Prostate gland (tissue), 2 donors: Measurements from ENCODE around the gene ACSF3. TPM values are rescaled to one million over a fixed set of nuclear protein-coding genes. Genes with fewer than 3 reads are reported as not detected.

Experiments used
- DNase-seq: peaks from one replicate; pipeline ENCODE4 v3.0.0-alpha.2; 2019; ENCODE audit warnings: low spot score
- H3K27ac ChIP-seq, 2 donors: fragments of 200-600 bp; sonication (generic); 2 replicates each; pipeline ENCODE4 v1.5.1; 2017 to 2019
- H3K27me3 ChIP-seq: fragments of 200-600 bp; sonication (generic); replicated peaks from 2 replicates; pipeline ENCODE4 v1.5.1; 2019; ENCODE audit not compliant: insufficient read depth
- H3K36me3 ChIP-seq, 2 donors: fragments of 200-600 bp; sonication (generic); 1 replicate in 1 of 2; 2 replicates in 1 of 2; pipeline versions ENCODE4 v1.5.1 to v1.8.1; 2017 to 2019
- H3K4me1 ChIP-seq: fragments of 200-600 bp; sonication (generic); replicated peaks from 2 replicates; pipeline ENCODE4 v1.5.1; 2019
- H3K4me3 ChIP-seq, 2 donors: fragments of 200-600 bp; sonication (generic); 2 replicates each; pipeline ENCODE4 v1.5.1; 2017 to 2019
- H3K9me3 ChIP-seq: fragments of 200-600 bp; sonication (generic); 2 replicates; pipeline ENCODE4 v1.5.1; 2017
- POLR2A ChIP-seq: fragments of 450-650 bp; IDR thresholded peaks from one replicate; pipeline ENCODE4 v1.6.1; 2016; ENCODE audit warnings: antibody characterized with exemption, mild to moderate bottlenecking
- POLR2AphosphoS5 ChIP-seq: sonication (generic); formaldehyde crosslinking; IDR thresholded peaks from one replicate; pipeline ENCODE4 v1.6.1; 2017; ENCODE audit warnings: antibody characterized with exemption
- WGBS: methylation state at CpG from one replicate; pipeline ENCODE4 v1.1.5; 2018; 5-methylcytosine and 5-hydroxymethylcytosine counted together
- intact Hi-C: fragments of 100-400 bp; cut with DNase I; formaldehyde crosslinking; loops from one replicate; pipeline ENCODE4 v1.14.2; 2022
- total RNA-seq, 2 donors: library from RNA; depleted of rRNA; stranded (reverse); fragments of >200 nt; gene quantifications; one replicate each; pipeline ENCODE4 v1.1.0, GENCODE V29; 2016
- TF ChIP-seq, protein P1 (sequence below), 4 experiments: fragments of 200-600 bp in 2 of 4; fragments of 450-650 bp in 2 of 4; sonication (generic) in 2 of 4; IDR thresholded peaks; 1 replicate in 3 of 4; 2 replicates in 1 of 4; pipeline ENCODE4 v1.5.1; 2016 to 2019; ENCODE audit warnings: antibody characterized with exemption in 4 of 4, mild to moderate bottlenecking in 2 of 4, moderate library complexity in 2 of 4

Gene ACSF3
- total RNA-seq, 2 donors from 2014 or later: 42.1 to 80.5 TPM

DNA sequence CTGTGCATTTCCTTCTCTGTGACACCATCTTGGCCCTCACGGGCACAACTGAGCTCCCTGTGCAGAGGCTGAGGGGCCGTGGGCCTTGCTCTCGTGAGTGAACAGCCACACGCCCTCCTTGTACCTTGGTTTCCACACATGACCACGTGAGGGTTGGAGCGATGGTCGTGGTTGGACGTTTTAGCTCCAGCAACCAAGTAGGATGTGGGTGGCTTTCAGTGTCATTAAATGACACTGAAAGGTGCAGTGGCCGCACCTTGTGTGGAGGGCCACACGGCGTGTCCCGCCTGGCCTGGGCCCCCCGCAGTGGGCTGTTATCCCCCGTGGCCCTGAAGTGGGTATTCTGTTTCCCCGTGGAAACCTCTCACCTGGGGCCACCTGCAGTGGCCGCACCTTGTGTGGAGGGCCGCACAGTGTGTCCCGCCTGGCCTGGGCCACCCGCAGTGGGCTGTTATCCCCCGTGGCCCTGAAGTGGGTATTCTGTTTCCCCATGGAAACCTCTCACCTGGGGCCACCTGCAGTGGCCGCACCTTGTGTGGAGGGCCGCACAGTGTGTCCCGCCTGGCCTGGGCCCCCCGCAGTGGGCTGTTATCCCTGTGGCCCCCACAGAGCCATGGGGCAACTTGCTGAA is 28.2 kb downstream of the ACSF3 start:
- intact Hi-C loops: no loop called here
- TF ChIP-seq POLR2A: no peak
- TF ChIP-seq, protein P1, sequence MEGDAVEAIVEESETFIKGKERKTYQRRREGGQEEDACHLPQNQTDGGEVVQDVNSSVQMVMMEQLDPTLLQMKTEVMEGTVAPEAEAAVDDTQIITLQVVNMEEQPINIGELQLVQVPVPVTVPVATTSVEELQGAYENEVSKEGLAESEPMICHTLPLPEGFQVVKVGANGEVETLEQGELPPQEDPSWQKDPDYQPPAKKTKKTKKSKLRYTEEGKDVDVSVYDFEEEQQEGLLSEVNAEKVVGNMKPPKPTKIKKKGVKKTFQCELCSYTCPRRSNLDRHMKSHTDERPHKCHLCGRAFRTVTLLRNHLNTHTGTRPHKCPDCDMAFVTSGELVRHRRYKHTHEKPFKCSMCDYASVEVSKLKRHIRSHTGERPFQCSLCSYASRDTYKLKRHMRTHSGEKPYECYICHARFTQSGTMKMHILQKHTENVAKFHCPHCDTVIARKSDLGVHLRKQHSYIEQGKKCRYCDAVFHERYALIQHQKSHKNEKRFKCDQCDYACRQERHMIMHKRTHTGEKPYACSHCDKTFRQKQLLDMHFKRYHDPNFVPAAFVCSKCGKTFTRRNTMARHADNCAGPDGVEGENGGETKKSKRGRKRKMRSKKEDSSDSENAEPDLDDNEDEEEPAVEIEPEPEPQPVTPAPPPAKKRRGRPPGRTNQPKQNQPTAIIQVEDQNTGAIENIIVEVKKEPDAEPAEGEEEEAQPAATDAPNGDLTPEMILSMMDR (IDR thresholded peaks at IDR 0.05): no peak
- TF ChIP-seq POLR2AphosphoS5: no peak
- Histone ChIP-seq H3K27ac (peak overlapping the region in 1 of 2 donors; percentile 39), H3K4me3 (no peak overlapping the region), H3K9me3 (no peaks in the 10 kb centered on the region), H3K27me3 (no peaks in the 10 kb centered on the region), H3K4me1 (peaks cover 5% of the 10 kb centered on the region), H3K36me3 (no peaks in the 10 kb centered on the region)
- no peak for DNase-seq
- 82% methylated on average over 19 of the region's 24 CpGs for WGBS

DNA sequence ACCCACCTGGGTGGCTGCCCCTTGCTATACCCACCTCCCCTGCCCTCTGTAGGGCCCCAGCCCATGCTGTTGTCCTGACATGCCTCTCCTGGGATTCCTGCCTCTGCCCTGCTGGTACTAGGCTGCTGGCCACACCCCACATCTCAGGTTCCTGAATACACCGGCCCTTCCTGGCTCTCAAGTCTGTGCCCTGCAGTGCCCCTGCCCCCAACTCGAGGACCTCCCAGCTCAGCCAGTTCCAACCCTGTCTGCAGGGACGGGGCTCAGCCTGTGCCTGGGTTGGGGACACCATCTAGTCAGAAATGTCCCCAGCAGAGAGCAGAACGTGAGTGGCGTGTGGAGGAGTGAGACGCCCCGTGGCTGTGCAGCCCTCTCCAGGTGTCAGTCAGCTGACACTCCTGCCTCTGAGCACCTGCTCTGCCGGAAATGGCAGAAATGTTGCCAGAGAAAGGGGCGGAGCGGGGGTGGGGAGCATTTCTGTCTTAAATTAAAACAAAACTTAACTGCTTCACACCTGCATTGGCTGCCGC is 28.7 kb downstream of the ACSF3 start:
- peak; percentile 46 for DNase-seq
- Histone ChIP-seq H3K27ac (peak overlapping the region in 1 of 2 donors; percentile 39), H3K9me3 (no peaks in the 10 kb centered on the region), H3K27me3 (no peaks in the 10 kb centered on the region), H3K36me3 (no peaks in the 10 kb centered on the region), H3K4me1 (peaks cover 5% of the 10 kb centered on the region), H3K4me3 (no peak overlapping the region)
- WGBS: 47% methylated on average over 11 of the region's 11 CpGs
- intact Hi-C loops: no loop called here
- TF ChIP-seq, protein P1 (IDR thresholded peaks at IDR 0.05): no peak
- peak; percentile 59 for TF ChIP-seq POLR2AphosphoS5

DNA sequence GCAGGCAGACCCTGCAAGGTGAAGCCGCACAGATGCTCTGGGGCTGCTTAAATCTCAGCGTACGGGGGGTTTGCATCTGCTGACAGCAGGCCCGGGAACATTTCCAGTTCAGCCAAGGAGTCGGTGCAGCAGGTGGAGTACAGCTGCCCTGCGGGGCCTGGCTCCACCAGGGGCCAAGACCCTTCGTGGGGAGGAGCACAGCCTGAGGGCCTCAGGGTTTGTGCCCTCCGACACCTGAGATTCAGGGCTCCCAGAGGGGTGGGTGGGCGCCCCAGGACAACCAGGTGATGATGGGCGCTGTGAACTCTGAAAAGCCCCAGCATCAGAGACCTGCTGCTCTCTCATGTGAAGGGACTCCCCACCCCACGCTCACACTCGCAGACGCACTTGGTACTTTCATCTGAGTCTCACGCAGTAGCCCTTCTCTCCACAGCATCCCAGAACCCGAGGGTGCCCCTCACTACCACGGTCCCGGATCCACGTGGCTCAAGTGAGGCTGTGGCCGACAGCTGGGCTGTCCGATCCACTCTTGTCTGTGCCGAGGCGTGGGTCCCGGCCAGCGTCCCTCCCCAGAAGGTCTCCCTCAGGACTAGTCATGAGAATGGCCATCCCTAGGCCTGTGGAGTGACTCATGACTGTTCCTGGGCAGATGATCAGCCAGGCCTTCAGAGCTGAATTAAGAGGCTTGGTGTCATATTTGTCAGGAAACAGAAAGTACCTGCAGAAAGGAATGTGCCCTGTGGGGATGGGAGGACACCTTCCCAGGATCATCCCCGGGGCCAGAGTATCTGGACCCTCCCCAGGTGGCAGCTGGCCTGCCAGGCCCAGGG is 29.6 kb downstream of the ACSF3 start:
- no peak for DNase-seq
- H3K36me3 ChIP-seq: no peaks in the 10 kb centered on the region
- WGBS: 85% methylated on average over 20 of the region's 25 CpGs

DNA sequence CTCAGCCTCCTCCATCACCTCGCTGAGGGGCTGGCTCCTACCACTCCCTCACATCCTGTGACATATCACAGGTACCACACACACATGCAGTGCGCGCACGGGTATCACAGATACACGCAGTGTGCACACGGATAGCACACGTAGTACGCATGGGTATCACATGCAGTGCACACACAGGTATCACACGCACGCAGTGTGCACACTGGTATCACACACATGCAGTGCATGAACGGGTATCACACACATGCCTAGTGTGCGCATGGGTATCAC is 30.1 kb downstream of the ACSF3 start:
- no peaks in the 10 kb centered on the region for H3K9me3 ChIP-seq
- TF ChIP-seq POLR2AphosphoS5 (no peak), POLR2A (no peak)
- TF ChIP-seq, protein P1 (IDR thresholded peaks at IDR 0.05): no peak
- no peaks in the 10 kb centered on the region for H3K27me3 ChIP-seq
- no peak for DNase-seq
- intact Hi-C loops: no loop called here
- no peak overlapping the region for H3K4me3 ChIP-seq
- no peak overlapping the region for H3K27ac ChIP-seq
- WGBS: 88% methylated on average over 12 of the region's 12 CpGs
- no peaks in the 10 kb centered on the region for H3K36me3 ChIP-seq
- H3K4me1 ChIP-seq: peaks cover 5% of the 10 kb centered on the region

More for the DNA sequence above, 29.6 kb downstream of the ACSF3 start:
- Histone ChIP-seq H3K4me3 (no peak overlapping the region), H3K9me3 (no peaks in the 10 kb centered on the region), H3K27ac (no peak overlapping the region), H3K27me3 (no peaks in the 10 kb centered on the region), H3K4me1 (peaks cover 5% of the 10 kb centered on the region)
- intact Hi-C loops: no loop called here
- TF ChIP-seq POLR2AphosphoS5 (no peak), POLR2A (no peak)
- TF ChIP-seq, protein P1 (IDR thresholded peaks at IDR 0.05): no peak

- WGBS: 90% methylated on average over 1 of the region's 1 CpG
- DNase-seq: no peak
Observed at GRCh38 chr16:89129378-89129777, 35.7 kb downstream of the ACSF3 start.

More at GRCh38 chr16:89129378-89129777, 35.7 kb downstream of the ACSF3 start:
- intact Hi-C loops: no loop called here
- Histone ChIP-seq H3K27ac (no peak overlapping the region), H3K36me3 (no peaks in the 10 kb centered on the region), H3K4me1 (no peaks in the 10 kb centered on the region), H3K4me3 (no peak overlapping the region), H3K27me3 (no peaks in the 10 kb centered on the region), H3K9me3 (no peaks in the 10 kb centered on the region)
- TF ChIP-seq POLR2AphosphoS5 (no peak), POLR2A (no peak)
- TF ChIP-seq, protein P1 (IDR thresholded peaks at IDR 0.05): no peak
